Spleen (tissue), 11 donors: ENCODE results near the gene FAM78B. TPM values are rescaled to one million over a fixed set of nuclear protein-coding genes. Genes with fewer than 3 reads are reported as not detected.

Experiments used
- DNase-seq: peaks from one replicate; pipeline ENCODE4 v3.0.0-alpha.2; 2020
- H3K27ac ChIP-seq, 8 donors: fragments of 200-600 bp; sonication (generic) in 7 of 8; 1 replicate in 4 of 8; 2 replicates in 4 of 8; pipeline versions ENCODE4 v1.5.0 to v1.8.0; 2016 to 2021; ENCODE audit warnings: inconsistent platforms in 4 of 8, mild to moderate bottlenecking in 4 of 8, moderate library complexity in 1 of 8
- H3K27me3 ChIP-seq, 7 donors: fragments of 200-600 bp; sonication (generic) in 6 of 7; replicated peaks in 1 of 7; 1 replicate in 4 of 7; 2 replicates in 3 of 7; pipeline versions ENCODE4 v1.5.0 to v1.8.0; 2016 to 2021; ENCODE audit warnings: inconsistent platforms in 3 of 7, mild to moderate bottlenecking in 1 of 7
- H3K36me3 ChIP-seq, 6 donors: fragments of 200-600 bp; sonication (generic) in 5 of 6; 1 replicate in 4 of 6; 2 replicates in 2 of 6; pipeline versions ENCODE4 v1.5.0 to v1.8.0; 2016 to 2021; ENCODE audit warnings: inconsistent platforms in 2 of 6
- H3K4me1 ChIP-seq, 6 donors: fragments of 200-600 bp; sonication (generic) in 5 of 6; 1 replicate in 3 of 6; 2 replicates in 3 of 6; pipeline versions ENCODE4 v1.5.0 to v1.8.0; 2016 to 2021; ENCODE audit warnings: inconsistent platforms in 3 of 6
- H3K4me3 ChIP-seq, 8 donors: fragments of 200-600 bp; sonication (generic) in 7 of 8; 1 replicate in 4 of 8; 2 replicates in 4 of 8; pipeline versions ENCODE4 v1.5.0 to v1.8.0; 2016 to 2021; ENCODE audit warnings: inconsistent platforms in 4 of 8, mild to moderate bottlenecking in 4 of 8, moderate library complexity in 2 of 8
- H3K9me3 ChIP-seq, 8 donors: fragments of 200-600 bp; sonication (generic) in 7 of 8; 1 replicate in 4 of 8; 2 replicates in 4 of 8; pipeline versions ENCODE4 v1.5.0 to v1.8.0; 2016 to 2021; ENCODE audit warnings: inconsistent platforms in 4 of 8
- POLR2A ChIP-seq, 3 donors: fragments of 450-650 bp; IDR thresholded peaks; one replicate each; pipeline ENCODE4 v1.5.1; 2017; ENCODE audit warnings: antibody characterized with exemption in 3 of 3, mild to moderate bottlenecking in 1 of 3
- POLR2AphosphoS5 ChIP-seq, 3 donors: sonication (generic); formaldehyde crosslinking; IDR thresholded peaks; one replicate each; pipeline ENCODE4 v1.5.1; 2017; ENCODE audit warnings: antibody characterized with exemption in 3 of 3
- WGBS, 5 donors: extraction: QIAGEN DNeasy Blood & Tissue Kit in 3 of 5; methylation state at CpG; one replicate each; pipeline versions ENCODE4 v1.1.5 to v1.1.7; 2013 to 2018; 5-methylcytosine and 5-hydroxymethylcytosine counted together
- intact Hi-C: fragments of 100-400 bp; cut with DNase I; formaldehyde crosslinking; loops from one replicate; pipeline ENCODE4 v1.15.0; 2023; ENCODE audit warnings: low total_unique reads
- polyA plus RNA-seq, 3 donors: library from polyadenylated mRNA; stranded (reverse); fragments of 200-250 nt; gene quantifications; one replicate each; pipeline ENCODE4 v1.2.1, GENCODE V29; 2013
- total RNA-seq, 7 donors: library from RNA; depleted of rRNA in 3 of 7; stranded (reverse); fragments of >200 nt in 3 of 7; fragmentation: NEBNext Ultra II Directional in 4 of 7; extraction: Animal tissue kit (Norgen Biotek cat#: 25700) in 4 of 7; gene quantifications; one replicate each; pipeline versions ENCODE4 v1.1.0 to v1.2.1, GENCODE V29; 2016 to 2021
- TF ChIP-seq, protein P1 (sequence below), 11 experiments: fragments of 200-600 bp in 7 of 11; fragments of 450-650 bp in 4 of 11; sonication (generic) in 4 of 11; IDR thresholded peaks in 8 of 11; conservative IDR thresholded peaks in 3 of 11; 1 replicate in 7 of 11; 2 replicates in 4 of 11; pipeline versions ENCODE4 v1.4.0 to v1.8.0; 2016 to 2021; ENCODE audit warnings: antibody characterized with exemption in 11 of 11, inconsistent platforms in 4 of 11, mild to moderate bottlenecking in 1 of 11
- donor health status: healthy with polysubstance abuse.
- donor health status: DM: no; HTN: no; CAD: no; lungs with moderate emphysema.
- donor health status: DM: no; HTN: no; CAD: no.
- donor health status: Bipolar disorder and iron deficiency.
- donor health status: healthy.
- donor health status: DM: no; HTN: no; CAD: no.
- donor health status: DM: yes; HTN: yes; CAD: no.

Gene FAM78B
- total and polyA plus RNA-seq, 10 donors, result 0.41 to 3.0 (median 1.3) TPM

DNA sequence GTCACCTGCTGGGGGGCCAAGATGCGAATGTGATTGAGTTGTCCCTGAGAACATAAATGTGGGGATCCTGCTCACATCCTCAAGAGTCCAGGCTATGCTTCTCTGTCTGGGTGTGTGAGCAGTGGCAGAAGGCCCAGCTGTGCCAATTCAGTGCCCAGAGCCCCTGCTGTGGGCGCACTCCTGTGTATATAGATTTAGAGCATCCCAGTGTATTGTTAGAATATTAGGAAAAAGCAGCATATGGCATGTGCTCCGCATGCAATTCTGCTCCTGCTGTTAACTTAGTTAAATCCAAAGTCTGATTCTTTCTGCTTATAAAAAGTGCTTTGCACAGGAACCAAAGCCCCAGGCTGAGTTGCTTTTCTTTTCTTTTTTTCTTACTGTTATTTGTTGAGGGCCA lies 37.8 kb downstream of the FAM78B start:
- Histone ChIP-seq H3K27me3 (no peaks in the 10 kb centered on the region), H3K27ac (no peak overlapping the region), H3K9me3 (peaks cover 0 to 12% (median 7%) of the 10 kb centered on the region in 8 donors), H3K36me3 (no peaks in the 10 kb centered on the region), H3K4me1 (no peaks in the 10 kb centered on the region), H3K4me3 (no peak overlapping the region)
- intact Hi-C loops, result no loop called here
- no peak for DNase-seq
- TF ChIP-seq POLR2AphosphoS5 (IDR thresholded peaks at IDR 0.05) (no peak), POLR2A (IDR thresholded peaks at IDR 0.05) (no peak)
- TF ChIP-seq, protein P1, sequence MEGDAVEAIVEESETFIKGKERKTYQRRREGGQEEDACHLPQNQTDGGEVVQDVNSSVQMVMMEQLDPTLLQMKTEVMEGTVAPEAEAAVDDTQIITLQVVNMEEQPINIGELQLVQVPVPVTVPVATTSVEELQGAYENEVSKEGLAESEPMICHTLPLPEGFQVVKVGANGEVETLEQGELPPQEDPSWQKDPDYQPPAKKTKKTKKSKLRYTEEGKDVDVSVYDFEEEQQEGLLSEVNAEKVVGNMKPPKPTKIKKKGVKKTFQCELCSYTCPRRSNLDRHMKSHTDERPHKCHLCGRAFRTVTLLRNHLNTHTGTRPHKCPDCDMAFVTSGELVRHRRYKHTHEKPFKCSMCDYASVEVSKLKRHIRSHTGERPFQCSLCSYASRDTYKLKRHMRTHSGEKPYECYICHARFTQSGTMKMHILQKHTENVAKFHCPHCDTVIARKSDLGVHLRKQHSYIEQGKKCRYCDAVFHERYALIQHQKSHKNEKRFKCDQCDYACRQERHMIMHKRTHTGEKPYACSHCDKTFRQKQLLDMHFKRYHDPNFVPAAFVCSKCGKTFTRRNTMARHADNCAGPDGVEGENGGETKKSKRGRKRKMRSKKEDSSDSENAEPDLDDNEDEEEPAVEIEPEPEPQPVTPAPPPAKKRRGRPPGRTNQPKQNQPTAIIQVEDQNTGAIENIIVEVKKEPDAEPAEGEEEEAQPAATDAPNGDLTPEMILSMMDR (IDR thresholded peaks at IDR 0.05 in 8 of 11, conservative IDR thresholded peaks at IDR 0.05 in 3 of 11), result no peak
- WGBS, 5 donors, result 88 to 98% (median 91%) methylated on average over 3 of the region's 3 CpGs

- no peak for TF ChIP-seq POLR2AphosphoS5 (IDR thresholded peaks at IDR 0.05)
- TF ChIP-seq, protein P1 (IDR thresholded peaks at IDR 0.05 in 8 of 11, conservative IDR thresholded peaks at IDR 0.05 in 3 of 11), result no peak
- H3K27me3 ChIP-seq, result no peaks in the 10 kb centered on the region
- intact Hi-C loops, result no loop called here
- peaks cover 0 to 7% (median 5%) of the 10 kb centered on the region in 8 donors for H3K9me3 ChIP-seq
- H3K4me1 ChIP-seq, result no peaks in the 10 kb centered on the region
- no peak for DNase-seq
- H3K4me3 ChIP-seq, result no peak overlapping the region
- H3K36me3 ChIP-seq, result no peaks in the 10 kb centered on the region
- no peak overlapping the region for H3K27ac ChIP-seq
- WGBS, 5 donors, result 44 to 100% (median 58%) methylated on average over 1 of the region's 1 CpG
These were observed 38.6 kb downstream of the FAM78B start for GRCh38 chr1:166128195-166128594.

DNA sequence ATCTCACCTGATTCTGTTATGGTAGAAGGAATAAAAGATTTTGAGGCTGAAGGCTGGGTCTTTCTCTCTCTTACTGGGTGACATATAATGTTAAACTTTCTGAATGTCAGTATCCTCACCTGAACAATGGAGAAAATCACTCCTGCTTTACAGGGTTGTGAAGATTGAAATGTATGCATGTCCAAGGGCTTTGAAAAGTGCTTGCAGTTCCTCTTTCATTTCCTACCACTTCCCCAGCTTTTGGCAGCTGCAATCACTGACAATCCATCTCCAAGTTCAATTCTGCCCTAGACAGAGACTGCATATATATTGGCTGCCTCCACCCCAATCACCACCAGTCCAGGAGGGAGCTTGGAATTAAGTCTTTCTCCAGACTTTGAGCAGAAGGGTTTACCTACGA lies 39.8 kb downstream of the FAM78B start:
- intact Hi-C loops, result no loop called here
- TF ChIP-seq, protein P1 (IDR thresholded peaks at IDR 0.05 in 8 of 11, conservative IDR thresholded peaks at IDR 0.05 in 3 of 11), result no peak
- TF ChIP-seq POLR2A (IDR thresholded peaks at IDR 0.05) (no peak), POLR2AphosphoS5 (IDR thresholded peaks at IDR 0.05) (no peak)
- DNase-seq, result no peak
- H3K36me3 ChIP-seq, result no peaks in the 10 kb centered on the region
- H3K27ac ChIP-seq, result no peak overlapping the region
- no peaks in the 10 kb centered on the region for H3K4me1 ChIP-seq
- no peak overlapping the region for H3K4me3 ChIP-seq
- no peaks in the 10 kb centered on the region for H3K9me3 ChIP-seq
- 57 to 69% (median 67%) methylated on average over 1 of the region's 1 CpG for WGBS, 5 donors
- H3K27me3 ChIP-seq, result no peaks in the 10 kb centered on the region

DNA sequence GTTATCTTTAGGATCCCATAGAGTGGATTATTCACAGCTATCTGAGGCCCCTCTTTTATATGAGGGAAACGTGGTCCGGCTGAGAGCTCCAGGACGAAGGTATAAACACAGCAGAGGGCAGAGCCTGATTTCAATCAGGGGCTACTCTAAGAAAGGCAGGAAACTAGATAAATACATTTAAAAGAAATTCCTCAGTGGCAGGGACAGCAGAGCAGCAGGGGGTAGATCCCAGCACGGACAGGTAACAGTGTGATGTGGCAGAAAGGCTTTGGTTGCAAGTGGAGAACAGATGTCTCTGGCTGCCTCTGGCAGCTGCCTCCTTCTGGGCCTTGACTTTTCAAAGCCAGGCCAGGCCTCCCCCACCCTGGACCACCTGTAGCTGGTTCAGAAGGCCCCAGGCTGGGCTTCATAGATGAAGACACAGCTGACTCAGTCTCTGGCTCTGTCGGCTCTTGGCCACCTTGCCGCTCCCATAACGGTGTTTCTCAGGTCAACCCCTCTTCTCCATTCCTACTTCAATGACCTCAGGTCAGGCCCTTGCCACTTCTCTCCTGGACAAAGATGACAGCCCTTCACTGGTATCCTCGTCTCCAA lies 43.8 kb downstream of the FAM78B start:
- no peaks in the 10 kb centered on the region for H3K9me3 ChIP-seq
- TF ChIP-seq POLR2A (IDR thresholded peaks at IDR 0.05), result no peak
- DNase-seq, result no peak
- H3K4me3 ChIP-seq, result no peak overlapping the region
- H3K27me3 ChIP-seq, result no peaks in the 10 kb centered on the region
- intact Hi-C loops, result no loop called here
- no peaks in the 10 kb centered on the region for H3K4me1 ChIP-seq
- H3K36me3 ChIP-seq, result no peaks in the 10 kb centered on the region
- WGBS, 5 donors, result 80 to 87% (median 84%) methylated on average over 8 of the region's 8 CpGs
- H3K27ac ChIP-seq, result no peak overlapping the region

- H3K9me3 ChIP-seq, result no peaks in the 10 kb centered on the region
- intact Hi-C loops, result no loop called here
- WGBS, 5 donors, result 86 to 95% (median 90%) methylated on average over 3 to 4 of the region's 4 CpGs
These were observed 45.8 kb downstream of the FAM78B start for GRCh38 chr1:166121010-166121409.

More at GRCh38 chr1:166121010-166121409, 45.8 kb downstream of the FAM78B start:
- no peak for DNase-seq
- Histone ChIP-seq H3K27ac (no peak overlapping the region), H3K4me3 (no peak overlapping the region), H3K4me1 (no peaks in the 10 kb centered on the region), H3K27me3 (no peaks in the 10 kb centered on the region), H3K36me3 (no peaks in the 10 kb centered on the region)
- TF ChIP-seq, protein P1 (IDR thresholded peaks at IDR 0.05 in 8 of 11, conservative IDR thresholded peaks at IDR 0.05 in 3 of 11), result no peak
- TF ChIP-seq POLR2AphosphoS5 (IDR thresholded peaks at IDR 0.05) (no peak), POLR2A (IDR thresholded peaks at IDR 0.05) (no peak)
